T-cell (primary cell): ENCODE data around the gene RFNG. TPM values are rescaled to one million over a fixed set of nuclear protein-coding genes. Genes with fewer than 3 reads are reported as not detected.

Experiments used
- ATAC-seq, 4 experiments: fragments of 200-7000 bp in 3 of 4; fragments of 150-1000 bp in 1 of 4; cut with Tn5 transposase; replicated peaks in 1 of 4; 1 replicate in 3 of 4; 2 replicates in 1 of 4; pipeline ENCODE4 v1.10.0; 2021; ENCODE audit warnings: moderate library complexity in 3 of 4, mild to moderate bottlenecking in 2 of 4, moderate number of reproducible peaks in 1 of 4
- CTCF ChIA-PET, 2 donors: fragments of 300-600 bp; sonication (Branson Sonifier 250); formaldehyde crosslinking; loops; one replicate each; lab custom pipeline; 2022; ENCODE audit warnings: antibody characterized with exemption in 2 of 2; lab: Charles Lee
- POLR2A ChIA-PET, 2 donors: fragments of 300-600 bp; sonication (Branson Sonifier 250); formaldehyde crosslinking; loops; one replicate each; lab custom pipeline; 2022; ENCODE audit warnings: antibody characterized with exemption in 2 of 2; lab: Charles Lee
- DNase-seq, 35 experiments: peaks; one replicate each; pipeline versions ENCODE4 v3.0.0 to v3.0.0-alpha.2; 2013 to 2023
- H3K27ac ChIP-seq: one replicate; pipeline ENCODE4 v1.5.1; 2013; ENCODE audit warnings: low read length
- H3K27me3 ChIP-seq, 2 experiments: replicated peaks in 1 of 2; 1 replicate in 1 of 2; 2 replicates in 1 of 2; pipeline versions ENCODE4 v1.6.1 to v1.7.0; 2013; ENCODE audit warnings: low read length in 1 of 2, mixed read lengths in 1 of 2; ENCODE audit not compliant: control insufficient read depth in 2 of 2, insufficient read depth in 2 of 2; ENCODE audit errors: extremely low read depth in 1 of 2
- H3K36me3 ChIP-seq, 2 donors: 1 replicate in 1 of 2; 2 replicates in 1 of 2; pipeline versions ENCODE4 v1.6.1 to v1.7.0; 2013; ENCODE audit warnings: low read length in 1 of 2; ENCODE audit not compliant: control insufficient read depth in 2 of 2, insufficient read depth in 1 of 2; ENCODE audit errors: extremely low read depth in 1 of 2
- H3K4me1 ChIP-seq, 2 experiments: 1 replicate in 1 of 2; 2 replicates in 1 of 2; pipeline versions ENCODE4 v1.6.1 to v1.7.0; 2013; ENCODE audit warnings: low read length in 2 of 2, mixed read lengths in 1 of 2; ENCODE audit not compliant: insufficient read depth in 2 of 2, control insufficient read depth in 1 of 2; ENCODE audit errors: extremely low read depth in 1 of 2
- H3K4me3 ChIP-seq, 2 donors: 1 replicate in 1 of 2; 2 replicates in 1 of 2; pipeline versions ENCODE4 v1.5.1 to v1.7.0; 2013; ENCODE audit warnings: mild to moderate bottlenecking in 2 of 2, low read length in 1 of 2, moderate library complexity in 1 of 2; ENCODE audit not compliant: control insufficient read depth in 1 of 2; ENCODE audit errors: extremely low read depth in 1 of 2
- H3K9me3 ChIP-seq: 2 replicates; pipeline ENCODE4 v1.7.0; 2013
- H3K27ac Mint-ChIP-seq, 2 donors: one replicate each; pipeline ENCODE4 v1.8.0; 2020 to 2021; ENCODE audit warnings: mild to moderate bottlenecking in 2 of 2, mixed read lengths in 2 of 2
- H3K27me3 Mint-ChIP-seq, 2 donors: one replicate each; pipeline ENCODE4 v1.8.0; 2021 to 2022; ENCODE audit warnings: mixed read lengths in 2 of 2
- H3K36me3 Mint-ChIP-seq: one replicate; pipeline ENCODE4 v1.8.0; 2021; ENCODE audit warnings: mixed read lengths
- H3K4me1 Mint-ChIP-seq, 3 donors: one replicate each; pipeline ENCODE4 v1.8.0; 2020 to 2022; ENCODE audit warnings: mixed read lengths in 3 of 3, mild to moderate bottlenecking in 1 of 3
- H3K4me3 Mint-ChIP-seq, 3 donors: one replicate each; pipeline ENCODE4 v1.8.0; 2020 to 2022; ENCODE audit warnings: mild to moderate bottlenecking in 3 of 3, mixed read lengths in 3 of 3, moderate library complexity in 3 of 3
- H3K9me3 Mint-ChIP-seq, 3 donors: one replicate each; pipeline ENCODE4 v1.8.0; 2020 to 2022; ENCODE audit warnings: mixed read lengths in 3 of 3
- WGBS: methylation state at CpG from one replicate; pipeline ENCODE4 v1.1.5; 2013; ENCODE audit warnings: missing lambda C conversion rate; ENCODE audit not compliant: insufficient coverage; 5-methylcytosine and 5-hydroxymethylcytosine counted together
- total RNA-seq, 35 experiments: library from RNA in 6 of 35; stranded (reverse) in 6 of 35; fragments of 120-200 nt in 1 of 35; gene quantifications; one replicate each; pipeline versions ENCODE4 v1.2.1 to v1.2.4 and lab custom pipeline; 2013 to 2026

RFNG gene
- total RNA-seq, 5 donors from 2014 or later (not counting 1 experiment from before 2014, with no cell fraction given), result 31.5 to 38.6 (median 35.2) TPM

GRCh38 chr17:82065193-82065637 is 13.6 kb upstream of the RFNG start:
- no peak overlapping the region for H3K27ac Mint-ChIP-seq

GRCh38 chr17:82064433-82065192 is 13.0 kb upstream of the RFNG start:
- Histone ChIP-seq H3K9me3 (no peaks in the 10 kb centered on the region), H3K27ac (peak overlapping the region; percentile 30), H3K27me3 (no peaks in the 10 kb centered on the region), H3K4me3 (peak overlapping the region; percentile 62 to 83), H3K4me1 (peaks cover 9 to 39% of the 10 kb centered on the region in 2 experiments), H3K36me3 (peaks cover 5 to 36% of the 10 kb centered on the region in 2 donors)
- ChIA-PET CTCF (interaction anchor here in 1 of 2 donors (0.5 kb wide), 1 partner anchor 10 kb away, joined by 5 read pairs; no protein-coding TSS in a partner anchor), POLR2A (interaction anchor here in 1 of 2 donors (0.6 kb wide), 1 partner anchor 34 kb away, joined by 3 read pairs; no protein-coding TSS in a partner anchor)
- peak overlapping the region; percentile 52 to 69 for H3K27ac Mint-ChIP-seq
- DNase-seq (no peak), ATAC-seq (no peak)
- peaks cover 4% of the 10 kb centered on the region for H3K36me3 Mint-ChIP-seq
- peak overlapping the region; percentile 67 to 81 (median 74) for H3K4me3 Mint-ChIP-seq
- H3K27me3 Mint-ChIP-seq, result no peaks in the 10 kb centered on the region
- 47% methylated on average over 35 of the region's 36 CpGs for WGBS
- H3K9me3 Mint-ChIP-seq, result no peaks in the 10 kb centered on the region
- peaks cover 5 to 19% (median 16%) of the 10 kb centered on the region in 3 donors for H3K4me1 Mint-ChIP-seq

More at GRCh38 chr17:82065193-82065637, 13.6 kb upstream of the RFNG start:
- H3K9me3 Mint-ChIP-seq, result no peaks in the 10 kb centered on the region
- DNase-seq, result peak in 15 of 35 experiments; percentile 11 to 44 (median 24)
- peak overlapping the region; percentile 67 to 81 (median 74) for H3K4me3 Mint-ChIP-seq
- peak; percentile 54 to 68 (median 65) for ATAC-seq
- 2% methylated on average over 47 of the region's 47 CpGs for WGBS
- H3K4me1 Mint-ChIP-seq, result peaks cover 6 to 19% (median 16%) of the 10 kb centered on the region in 3 donors
- H3K36me3 Mint-ChIP-seq, result peaks cover 1% of the 10 kb centered on the region
- peak overlapping the region; percentile 62 to 83 for H3K4me3 ChIP-seq
- H3K9me3 ChIP-seq, result no peaks in the 10 kb centered on the region
- peaks cover 9 to 39% of the 10 kb centered on the region in 2 experiments for H3K4me1 ChIP-seq
- CTCF ChIA-PET, result no interaction called here
- POLR2A ChIA-PET, result interaction anchor here in 1 of 2 donors (0.6 kb wide), 1 partner anchor 117 kb away, joined by 3 read pairs; no protein-coding TSS in a partner anchor
- peak overlapping the region; percentile 30 for H3K27ac ChIP-seq
- H3K36me3 ChIP-seq, result peaks cover 5 to 30% of the 10 kb centered on the region in 2 donors
- H3K27me3 ChIP-seq, result no peaks in the 10 kb centered on the region
- H3K27me3 Mint-ChIP-seq, result no peaks in the 10 kb centered on the region

GRCh38 chr17:82063424-82064415 is 12.1 kb upstream of the RFNG start:
- WGBS, result 87% methylated on average over 14 of the region's 20 CpGs
- H3K9me3 ChIP-seq, result no peaks in the 10 kb centered on the region
- Mint-ChIP-seq H3K27ac (peak overlapping the region; percentile 52 to 69), H3K4me1 (peaks cover 5 to 19% (median 16%) of the 10 kb centered on the region in 3 donors), H3K27me3 (no peaks in the 10 kb centered on the region), H3K9me3 (no peaks in the 10 kb centered on the region), H3K36me3 (peaks cover 4% of the 10 kb centered on the region), H3K4me3 (peak overlapping the region; percentile 67 to 81 (median 74))
- H3K27me3 ChIP-seq, result no peaks in the 10 kb centered on the region
- H3K4me1 ChIP-seq, result peaks cover 9 to 39% of the 10 kb centered on the region in 2 experiments
- ATAC-seq (no peak), DNase-seq (no peak)
- CTCF ChIA-PET, result interaction anchor here in 1 of 2 donors (0.5 kb wide), 1 partner anchor 11 kb away, joined by 5 read pairs; no protein-coding TSS in a partner anchor
- no peak overlapping the region for H3K4me3 ChIP-seq
- POLR2A ChIA-PET, result interaction anchor here (0.5 to 0.6 kb wide), 2 partner anchors 33 to 63 kb away, joined by 3 to 5 read pairs; no protein-coding TSS in a partner anchor
- no peak overlapping the region for H3K27ac ChIP-seq
- peaks cover 14 to 42% of the 10 kb centered on the region in 2 donors for H3K36me3 ChIP-seq

GRCh38 chr17:82062984-82063368 is 11.4 kb upstream of the RFNG start:
- Histone ChIP-seq H3K9me3 (no peaks in the 10 kb centered on the region), H3K4me1 (peaks cover 9 to 39% of the 10 kb centered on the region in 2 experiments), H3K27ac (no peak overlapping the region), H3K36me3 (peaks cover 16 to 47% of the 10 kb centered on the region in 2 donors), H3K27me3 (no peaks in the 10 kb centered on the region), H3K4me3 (no peak overlapping the region)
- Mint-ChIP-seq H3K27ac (no peak overlapping the region), H3K4me3 (peak overlapping the region in 1 of 3 donors; percentile 6), H3K27me3 (no peaks in the 10 kb centered on the region), H3K36me3 (peaks cover 4% of the 10 kb centered on the region), H3K9me3 (no peaks in the 10 kb centered on the region), H3K4me1 (peaks cover 5 to 19% (median 16%) of the 10 kb centered on the region in 3 donors)
- CTCF ChIA-PET, result no interaction called here
- 98% methylated on average over 5 of the region's 9 CpGs for whole genome bisulfite sequencing
- DNase-seq, result no peak
- no peak for ATAC-seq
- POLR2A ChIA-PET, result no interaction called here

DNA sequence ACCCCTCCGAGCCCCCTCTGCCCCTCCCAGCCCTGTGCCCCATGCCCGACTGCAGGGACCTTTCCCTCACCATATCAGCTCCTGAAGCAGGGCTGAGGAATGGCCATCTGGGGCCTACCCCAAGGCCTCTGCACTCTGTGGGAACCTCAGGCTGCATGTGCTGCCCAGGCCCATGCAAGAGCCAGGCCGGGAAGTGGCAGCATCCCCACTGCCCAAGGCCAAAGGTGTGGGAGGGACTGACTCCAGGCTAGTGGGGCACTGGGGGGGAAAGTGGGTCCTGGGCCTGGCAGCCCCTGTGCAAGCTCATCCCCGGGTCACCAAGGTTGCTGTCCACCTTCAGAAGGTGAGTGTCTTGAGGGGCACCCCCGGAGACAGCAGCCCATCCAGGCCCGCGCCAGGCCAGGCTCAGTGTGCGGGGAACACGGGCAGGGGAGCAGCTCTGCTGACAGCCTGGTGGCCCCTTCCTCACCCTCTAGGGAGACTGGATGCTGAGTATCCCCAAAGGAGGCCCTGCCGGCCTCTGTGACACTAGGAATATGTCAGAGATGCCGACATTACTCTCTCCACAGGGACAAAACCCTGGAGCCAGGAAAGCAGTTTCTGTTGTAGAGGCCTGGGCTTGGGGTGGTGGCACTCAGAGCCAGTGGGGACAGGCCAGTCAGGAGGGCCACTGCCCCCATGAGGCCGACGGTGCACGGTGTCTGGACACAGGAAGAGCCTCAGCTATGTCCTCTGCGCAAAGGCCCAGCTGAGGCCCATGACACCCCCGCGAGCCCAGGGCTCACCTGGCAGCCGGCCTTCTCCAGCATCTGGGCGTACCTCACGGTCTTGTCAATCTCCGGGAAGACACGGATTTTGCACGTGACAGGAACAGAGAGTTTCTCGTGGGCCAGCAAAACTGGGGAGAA is 10.7 kb upstream of the RFNG start:
- Histone ChIP-seq H3K36me3 (peaks cover 16 to 52% of the 10 kb centered on the region in 2 donors), H3K4me3 (no peak overlapping the region), H3K9me3 (no peaks in the 10 kb centered on the region), H3K27me3 (no peaks in the 10 kb centered on the region), H3K27ac (no peak overlapping the region), H3K4me1 (peaks cover 9 to 39% of the 10 kb centered on the region in 2 experiments)
- no peaks in the 10 kb centered on the region for H3K9me3 Mint-ChIP-seq
- H3K4me3 Mint-ChIP-seq, result peak overlapping the region in 2 of 3 donors; percentile 17 to 28
- H3K27ac Mint-ChIP-seq, result no peak overlapping the region
- H3K4me1 Mint-ChIP-seq, result peaks cover 5 to 19% (median 16%) of the 10 kb centered on the region in 3 donors
- ChIA-PET POLR2A (no interaction called here), CTCF (no interaction called here)
- no peak for DNase-seq
- H3K27me3 Mint-ChIP-seq, result no peaks in the 10 kb centered on the region
- peaks cover 7% of the 10 kb centered on the region for H3K36me3 Mint-ChIP-seq
- no peak for ATAC-seq
- 96% methylated on average over 18 of the region's 24 CpGs for WGBS
